HG02973 (cell line): Measurements from ENCODE around the gene SAP30BP.
A peak's percentile ranks its signal among the peaks of the same experiment; 100 is the strongest.

Experiments
- ATAC-seq: cut with Tn5 transposase; IDR thresholded peaks from one replicate; pipeline ENCODE4 v1.9.1; 2021; ENCODE audit warnings: moderate library complexity; ENCODE audit not compliant: unreplicated experiment

The SAP30BP gene

DNA sequence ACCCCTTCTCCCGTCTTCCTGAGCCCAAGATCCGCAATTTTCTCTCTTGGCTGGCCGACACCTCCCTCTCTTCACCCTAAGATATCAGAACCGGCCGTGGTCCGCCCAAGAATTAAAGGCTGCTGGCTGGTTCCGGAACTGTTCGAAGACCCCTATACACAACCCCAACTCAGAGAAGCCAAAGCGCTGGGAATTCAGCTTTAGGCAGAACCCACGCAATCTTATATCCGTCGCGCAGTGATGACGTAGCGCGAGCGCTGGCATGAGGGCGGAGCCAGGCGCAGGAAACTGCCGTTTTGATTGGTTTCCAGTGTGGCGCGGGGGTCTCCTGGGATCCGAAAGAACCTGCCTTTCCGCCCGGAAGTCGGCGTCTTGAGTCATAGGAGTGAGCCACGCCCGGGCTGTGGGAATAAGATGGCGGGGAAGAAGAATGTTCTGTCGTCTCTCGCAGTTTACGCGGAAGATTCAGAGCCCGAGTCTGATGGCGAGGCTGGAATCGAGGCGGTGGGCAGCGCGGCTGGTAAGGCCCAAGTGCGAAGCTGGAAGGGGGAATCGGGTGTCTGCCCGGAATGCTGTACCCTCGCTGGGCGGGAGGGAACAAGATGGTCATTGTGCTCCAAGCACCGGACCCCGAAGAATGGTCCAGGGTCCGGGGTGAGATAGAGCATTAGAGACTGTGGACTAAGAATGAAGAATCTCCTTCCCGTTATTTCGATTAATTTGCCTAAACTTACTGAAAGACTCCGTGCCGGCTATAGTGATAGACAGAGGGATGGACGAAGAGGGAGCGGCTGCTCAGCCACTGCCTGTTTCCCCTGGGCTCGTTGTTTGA is at the start of gene SAP30BP, which contains the start of gene RECQL5:
SAP30BP (plus strand) TSS at position 380 of the 832 bp plus-strand sequence; CDS start at position 415, 35 bp downstream.
RECQL5 (minus strand) TSS at position 196 of the 832 bp plus-strand sequence. CDS start 597 bp downstream, outside the sequence.
- peak; percentile 65 for ATAC-seq

DNA sequence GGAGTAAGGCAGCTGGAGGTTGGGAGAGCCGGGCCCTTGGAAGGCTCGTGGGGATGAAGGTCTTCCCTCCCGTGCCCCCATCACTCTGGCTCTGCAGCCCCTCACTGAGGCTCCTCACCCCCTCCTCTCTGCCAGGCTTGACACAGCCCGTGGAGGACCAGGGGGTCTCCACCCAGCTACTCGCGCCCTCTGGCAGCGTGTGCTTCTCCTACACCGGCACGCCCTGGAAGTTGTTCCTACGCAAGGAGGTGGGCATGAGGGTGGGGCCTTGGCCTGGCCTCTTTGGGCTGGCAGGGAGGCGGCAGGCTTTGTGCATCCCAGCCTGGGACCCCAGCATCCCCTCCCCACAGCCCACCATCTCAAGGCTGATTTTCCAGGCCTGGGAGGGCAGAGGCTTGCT is 49.5 kb upstream of the SAP30BP start:
- ATAC-seq: no peak

DNA sequence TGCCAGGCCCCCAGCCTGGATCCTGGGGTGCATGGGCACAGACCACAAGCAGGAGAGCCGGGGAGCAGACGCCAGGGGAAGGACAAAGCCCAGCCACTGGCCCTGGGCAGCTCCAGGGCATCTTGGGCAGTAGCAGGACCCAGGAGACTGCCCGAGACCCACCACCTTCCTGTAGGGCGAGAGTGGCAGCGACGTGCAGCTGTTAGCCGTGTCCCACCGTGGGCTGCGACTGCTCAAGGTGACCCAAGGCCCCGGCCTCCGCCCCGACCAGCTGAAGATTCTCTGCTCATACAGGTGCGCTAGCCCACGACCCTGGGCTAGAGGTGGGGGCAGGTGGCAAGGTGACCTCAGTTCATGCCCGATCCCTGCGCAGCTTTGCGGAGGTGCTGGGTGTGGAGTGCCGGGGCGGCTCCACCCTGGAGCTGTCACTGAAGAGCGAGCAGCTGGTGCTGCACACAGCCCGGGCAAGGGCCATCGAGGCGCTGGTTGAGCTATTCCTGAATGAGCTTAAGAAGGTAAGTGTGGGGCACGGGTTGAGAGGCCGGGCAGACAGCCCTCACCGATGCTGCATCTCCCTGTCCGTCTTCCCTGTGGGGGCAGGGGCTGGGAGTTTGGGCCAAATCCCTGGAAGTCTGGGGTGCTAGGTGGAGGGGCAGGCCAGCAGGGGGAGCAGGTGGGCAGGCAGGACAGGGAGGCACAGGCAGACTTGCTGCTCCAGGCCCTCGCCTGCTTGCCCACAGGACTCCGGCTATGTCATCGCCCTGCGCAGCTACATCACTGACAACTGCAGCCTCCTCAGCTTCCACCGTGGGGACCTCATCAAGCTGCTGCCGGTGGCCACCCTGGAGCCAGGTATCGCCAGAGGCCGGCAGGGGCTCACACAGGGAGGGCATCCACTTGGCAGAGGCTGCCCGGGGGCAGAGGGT is 47.4 kb upstream of the SAP30BP start:
- ATAC-seq: no peak

DNA sequence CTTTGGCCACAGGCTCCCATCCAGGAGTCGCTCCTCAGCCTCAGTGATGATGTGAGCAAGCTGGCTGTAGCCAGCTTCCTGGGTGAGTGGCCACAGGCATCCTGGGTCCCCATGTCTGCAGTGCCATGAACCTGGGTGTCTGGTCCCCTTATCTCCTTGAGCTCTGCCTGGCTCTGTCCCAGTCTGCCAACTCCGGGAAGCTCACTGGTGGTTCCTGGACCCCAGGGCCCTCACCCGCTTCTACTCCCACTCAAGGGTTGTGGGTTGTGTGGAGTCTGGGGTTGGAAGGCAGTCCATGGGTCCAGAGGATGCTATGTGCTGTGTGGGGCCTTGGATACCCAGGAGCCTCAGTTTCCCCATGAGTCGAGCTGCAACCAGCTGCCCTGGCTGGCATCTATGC is 45.6 kb upstream of the SAP30BP start:
- no peak for ATAC-seq

DNA sequence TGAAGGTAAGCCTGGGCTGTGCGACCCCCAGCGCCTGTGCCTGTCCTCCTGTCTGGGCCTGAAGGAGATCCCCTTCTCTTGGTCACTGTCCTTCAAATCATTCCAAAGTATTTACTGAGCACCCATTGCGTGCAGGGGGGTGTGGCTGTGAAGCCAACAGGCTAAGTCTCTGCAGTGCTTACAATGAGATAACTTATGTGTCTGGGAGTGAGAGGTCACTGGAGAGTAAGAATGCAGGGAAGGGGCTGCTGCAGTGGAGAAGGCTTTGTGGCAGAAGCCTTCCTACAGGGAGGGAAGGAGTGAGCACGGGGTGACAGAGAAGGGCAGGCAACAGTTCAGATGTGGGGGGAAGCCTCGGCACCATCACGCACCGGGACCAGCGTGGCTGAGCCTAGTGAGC is 45.1 kb upstream of the SAP30BP start:
- no peak for ATAC-seq

DNA sequence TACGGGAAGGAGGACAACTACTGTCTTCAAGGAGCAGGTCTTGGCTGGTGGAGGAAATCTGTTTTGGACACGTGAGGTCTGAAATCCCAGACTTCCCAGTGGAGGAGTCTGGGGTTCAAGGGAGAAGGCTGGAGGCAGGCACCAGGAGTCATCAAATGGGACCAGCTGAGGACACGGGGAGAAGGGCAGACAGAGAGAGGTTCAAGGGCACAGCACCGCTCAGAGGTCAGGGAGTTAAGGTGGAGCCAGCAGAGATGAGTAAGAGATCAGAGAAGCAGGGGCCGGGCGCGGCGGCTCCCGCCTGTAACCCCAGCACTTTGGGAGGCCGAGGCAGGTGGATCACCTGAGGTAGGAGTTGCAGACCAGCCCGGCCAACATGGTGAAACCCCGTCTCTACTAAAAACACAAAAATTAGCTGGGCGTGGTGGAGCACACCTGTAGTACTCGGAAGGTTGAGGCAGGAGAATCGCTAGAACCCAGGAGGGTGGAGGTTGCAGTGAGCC is 44.3 kb upstream of the SAP30BP start:
- ATAC-seq: no peak

DNA sequence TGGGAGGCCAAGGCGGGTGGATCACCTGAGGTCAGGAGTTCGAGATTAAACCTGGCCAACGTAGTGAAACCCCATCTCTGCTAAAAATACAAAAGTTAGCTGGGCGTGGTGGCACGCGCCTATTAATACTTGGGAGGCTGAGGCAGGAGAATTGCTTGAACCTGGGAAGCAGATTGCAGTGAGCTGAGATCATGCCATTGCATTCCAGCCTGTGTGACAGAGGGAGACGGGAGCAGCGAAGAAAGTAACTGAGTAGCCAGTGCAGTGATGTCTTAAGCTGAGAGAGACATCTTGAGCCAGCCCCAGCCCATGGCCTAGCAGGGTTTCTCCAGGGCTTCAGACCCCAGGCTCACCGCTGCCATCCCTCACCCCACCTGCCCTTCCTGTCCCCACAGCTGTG is 43.8 kb upstream of the SAP30BP start:
- ATAC-seq: no peak

DNA sequence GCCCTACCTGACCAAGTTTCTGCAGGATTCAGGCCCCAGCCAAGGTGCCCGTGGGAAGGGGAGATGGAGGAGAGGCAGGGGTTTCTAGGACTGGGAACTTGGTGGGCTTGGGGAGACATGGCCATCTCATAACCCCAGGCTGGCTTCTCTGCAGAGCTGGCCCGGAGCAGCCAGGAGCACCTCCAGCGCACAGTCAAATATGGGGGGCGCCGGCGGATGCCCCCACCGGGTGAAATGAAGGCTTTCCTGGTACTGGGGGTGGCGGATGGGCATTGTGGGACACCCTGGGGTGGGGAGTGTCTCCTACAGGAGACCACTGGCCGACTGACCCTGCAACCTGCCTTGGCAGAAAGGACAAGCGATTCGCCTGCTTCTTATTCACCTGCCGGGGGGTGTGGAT is 43.1 kb upstream of the SAP30BP start:
- ATAC-seq: no peak

DNA sequence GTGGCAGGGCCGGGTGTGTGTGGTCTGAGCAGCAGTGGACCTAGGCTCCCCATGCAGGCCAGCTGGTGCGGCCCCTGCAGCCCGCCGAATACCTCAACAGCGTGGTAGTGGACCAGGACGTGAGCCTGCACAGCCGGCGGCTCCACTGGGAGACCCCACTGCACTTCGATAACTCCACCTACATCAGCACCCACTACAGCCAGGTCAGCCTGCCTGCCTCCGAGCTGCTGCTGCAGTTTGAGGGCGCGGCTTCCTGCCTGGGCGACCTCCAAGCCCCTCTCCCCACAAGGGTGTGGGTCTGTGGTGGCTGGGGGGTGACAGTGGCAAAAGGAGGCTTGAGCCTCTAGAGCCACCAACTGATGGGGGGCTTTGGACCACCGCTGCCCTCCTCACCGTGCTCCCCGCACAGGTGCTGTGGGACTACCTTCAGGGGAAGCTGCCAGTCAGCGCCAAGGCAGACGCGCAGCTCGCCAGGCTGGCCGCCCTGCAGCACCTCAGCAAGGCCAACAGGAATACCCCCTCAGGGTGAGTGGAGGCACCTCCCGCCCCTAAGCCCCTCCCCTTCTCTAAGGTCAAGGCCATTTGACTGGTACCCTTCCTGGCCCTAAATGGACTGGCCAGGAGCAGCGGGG is 42.3 kb upstream of the SAP30BP start:
- ATAC-seq: no peak

DNA sequence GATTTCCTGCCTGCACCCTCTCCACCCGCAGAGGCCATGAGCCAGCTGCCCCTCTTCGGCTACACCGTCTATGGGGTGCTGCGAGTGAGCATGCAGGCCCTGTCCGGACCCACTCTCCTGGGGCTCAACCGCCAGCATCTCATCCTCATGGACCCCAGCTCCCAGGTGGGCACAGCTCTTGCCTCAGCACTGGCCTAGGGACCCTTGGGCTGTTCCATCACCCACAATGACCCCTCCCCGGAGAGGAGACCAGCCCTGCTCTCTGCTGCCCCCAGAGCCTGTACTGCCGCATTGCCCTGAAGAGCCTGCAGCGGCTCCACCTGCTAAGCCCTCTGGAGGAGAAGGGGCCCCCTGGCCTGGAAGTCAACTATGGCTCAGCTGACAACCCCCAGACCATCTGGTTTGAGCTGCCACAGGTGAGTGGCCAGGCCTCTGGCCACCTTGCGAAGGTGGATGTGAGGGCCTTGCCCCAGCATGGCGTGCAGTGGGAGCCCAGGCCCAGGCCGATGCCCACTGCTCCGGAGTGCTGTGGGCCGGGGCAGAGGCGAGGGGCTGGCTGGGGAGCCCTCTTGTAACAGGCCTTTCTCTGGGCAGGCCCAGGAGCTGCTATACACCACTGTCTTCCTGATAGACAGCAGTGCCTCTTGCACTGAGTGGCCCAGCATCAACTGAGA is 41.2 kb upstream of the SAP30BP start:
- no peak for ATAC-seq

DNA sequence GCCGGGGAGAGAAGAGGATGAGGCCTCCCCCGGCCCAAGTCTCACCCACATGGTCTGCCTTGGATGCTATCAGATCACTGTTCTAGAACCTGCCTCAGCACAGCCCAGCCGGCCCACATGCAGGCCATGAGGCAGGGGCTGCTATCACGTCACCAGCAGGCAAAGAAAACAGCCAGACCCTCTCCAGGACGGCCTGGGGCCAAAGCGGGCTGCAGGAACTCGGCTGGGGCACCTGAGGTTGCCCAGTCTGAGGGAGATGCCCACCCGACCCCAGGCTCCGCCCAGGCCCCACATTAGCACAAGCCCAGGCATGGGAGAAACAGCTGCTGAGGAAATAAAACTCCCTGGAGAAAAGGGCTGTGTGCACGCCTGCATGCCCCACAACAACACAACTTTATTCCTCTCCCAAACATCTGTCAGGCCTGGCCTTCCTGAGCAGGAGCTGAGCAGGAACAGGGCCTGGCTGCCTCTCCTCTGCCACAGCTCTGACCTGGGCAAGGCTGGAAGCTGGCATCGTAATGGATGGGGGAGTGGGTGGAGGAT is 40.6 kb upstream of the SAP30BP start:
- no peak for ATAC-seq

DNA sequence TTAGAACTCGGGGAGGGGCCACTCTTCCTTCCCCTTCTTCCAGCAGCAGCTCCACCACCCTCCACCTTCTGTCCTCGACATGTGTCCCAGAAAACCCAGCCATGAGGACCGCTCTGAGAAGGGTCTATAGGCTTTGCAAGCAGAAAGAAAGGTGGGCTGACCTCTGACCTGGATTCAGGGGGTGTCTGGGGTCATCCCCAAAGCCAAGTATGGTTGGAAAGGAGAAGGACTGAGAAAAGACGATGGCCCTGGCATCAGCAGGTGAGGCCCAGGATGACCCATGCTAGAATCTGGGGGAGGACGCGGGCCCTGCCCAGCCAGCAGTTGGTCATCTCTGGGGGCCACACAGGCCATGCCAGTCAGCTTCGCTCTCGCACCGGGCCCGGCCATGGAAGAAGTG is 40.0 kb upstream of the SAP30BP start:
- no peak for ATAC-seq

DNA sequence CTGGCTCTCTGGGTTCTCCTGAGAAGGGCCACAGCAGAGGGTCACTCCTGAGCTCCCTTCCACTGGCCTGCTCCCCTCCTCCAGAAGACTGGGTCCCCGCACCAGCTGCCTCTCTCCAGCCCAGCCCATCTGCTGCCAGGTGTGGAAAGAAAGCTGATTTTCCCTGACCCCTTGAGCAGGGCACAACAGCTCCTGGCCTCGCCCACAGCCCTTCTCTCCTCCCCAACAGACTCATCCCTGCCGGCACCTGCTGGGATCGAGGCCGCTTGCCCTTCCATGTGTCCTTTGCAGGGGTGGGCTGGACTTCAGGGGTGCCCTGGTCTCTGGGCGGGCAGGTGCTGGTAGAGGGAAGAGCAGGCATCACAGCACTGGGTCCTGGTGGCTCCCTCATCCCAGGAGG is 38.7 kb upstream of the SAP30BP start:
- no peak for ATAC-seq

DNA sequence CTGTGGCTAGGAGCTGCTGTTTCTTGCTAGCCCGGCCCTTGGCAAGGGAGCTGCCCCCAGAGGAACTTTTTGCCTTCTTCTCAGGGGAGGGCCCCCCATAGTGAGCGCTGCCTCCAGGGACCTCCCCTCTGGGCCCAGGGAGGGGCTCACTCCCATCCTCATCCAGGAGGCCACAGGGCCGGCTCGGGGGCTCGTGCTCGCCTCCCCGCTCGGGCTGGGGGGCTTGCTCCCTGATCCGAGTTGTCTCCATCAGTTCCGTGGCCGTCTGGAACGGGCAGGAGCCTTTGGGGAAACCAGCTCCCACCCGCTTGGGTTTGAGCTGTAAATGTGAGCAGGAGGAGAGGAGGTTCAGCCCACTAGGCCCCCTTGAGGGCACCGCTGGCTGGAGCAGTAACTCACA is 38.0 kb upstream of the SAP30BP start:
- ATAC-seq: no peak

DNA sequence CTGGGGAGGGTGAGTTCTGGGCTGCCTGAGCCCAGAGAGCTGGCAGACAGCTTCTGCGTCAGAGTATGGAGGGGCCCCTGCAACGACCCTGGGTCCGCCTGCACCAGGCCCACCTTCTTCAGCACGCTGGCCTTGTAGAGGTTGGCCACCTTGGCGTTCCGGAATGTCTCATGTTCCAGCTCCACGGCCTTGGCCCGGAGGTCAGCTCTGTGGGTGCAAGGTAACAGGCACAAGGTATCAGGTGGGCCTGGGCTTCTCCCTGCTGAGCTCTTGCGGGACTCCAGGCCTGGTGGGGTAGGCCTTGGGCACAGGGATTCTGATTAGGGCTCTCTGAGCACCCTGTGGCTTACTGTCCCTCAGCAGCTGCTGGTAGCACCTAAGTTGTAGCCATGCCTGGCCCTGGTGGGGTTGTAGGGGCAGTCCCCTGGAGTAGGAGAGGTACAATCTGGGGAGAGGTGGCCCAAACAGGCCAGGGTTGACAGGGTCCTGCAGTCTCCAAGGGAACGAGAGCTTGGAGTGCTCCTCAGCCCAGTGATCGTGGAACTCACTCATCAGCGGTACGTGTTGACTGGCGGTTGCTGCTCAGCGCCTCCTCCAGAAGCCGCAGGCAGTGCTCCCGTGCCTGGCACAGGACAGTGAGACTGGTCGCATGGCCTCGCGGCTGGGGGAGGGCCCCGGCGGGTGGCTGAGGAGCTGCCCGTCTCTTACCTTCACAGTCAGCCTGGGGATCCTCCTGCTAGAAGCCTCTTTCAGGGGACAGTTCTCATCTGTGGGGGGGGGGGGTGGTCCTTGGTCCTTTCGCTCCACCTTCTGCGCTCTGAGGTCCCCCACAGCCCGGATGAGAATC is 36.8 kb upstream of the SAP30BP start:
- ATAC-seq: no peak

DNA sequence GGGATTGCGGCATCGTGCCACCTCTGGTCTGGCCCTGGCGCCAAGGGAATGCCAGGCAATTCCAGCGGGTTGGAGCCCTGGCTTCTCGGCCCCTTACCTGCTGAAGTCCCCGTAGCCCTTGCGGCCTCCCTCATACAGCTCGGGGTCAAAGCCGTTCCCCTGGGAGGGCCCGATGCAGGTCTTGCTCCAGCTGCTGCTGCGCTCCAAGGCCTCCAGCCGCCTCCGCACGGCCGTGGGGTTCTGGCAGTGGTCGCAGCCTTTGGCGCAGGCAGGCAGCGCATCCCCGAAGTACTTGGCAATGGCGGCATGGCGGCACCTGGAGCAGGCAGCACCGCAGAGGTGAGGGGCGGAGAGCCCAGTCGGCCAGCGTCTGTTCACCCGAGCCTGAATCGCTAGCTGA is 35.8 kb upstream of the SAP30BP start:
- ATAC-seq: no peak

DNA sequence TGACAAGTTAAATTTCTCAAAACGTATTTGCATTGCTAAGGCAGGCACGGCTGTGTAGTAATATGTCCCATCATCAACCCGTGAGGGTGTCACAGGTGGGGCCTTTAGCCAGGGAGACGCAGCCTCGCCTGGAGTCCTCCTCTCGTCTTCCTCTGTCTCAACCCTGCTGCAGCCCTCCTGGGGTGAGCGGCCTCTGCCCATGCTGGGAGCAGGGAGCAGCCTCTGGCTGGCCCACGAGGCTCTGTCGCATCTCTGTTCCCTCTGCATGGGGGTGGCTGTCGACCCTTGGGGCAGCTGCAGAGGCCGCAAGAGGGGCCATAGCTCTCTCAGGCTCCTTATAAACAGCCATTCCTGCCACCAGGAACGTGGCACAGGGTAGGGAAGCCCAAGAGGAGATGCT is 34.7 kb upstream of the SAP30BP start:
- ATAC-seq: no peak

DNA sequence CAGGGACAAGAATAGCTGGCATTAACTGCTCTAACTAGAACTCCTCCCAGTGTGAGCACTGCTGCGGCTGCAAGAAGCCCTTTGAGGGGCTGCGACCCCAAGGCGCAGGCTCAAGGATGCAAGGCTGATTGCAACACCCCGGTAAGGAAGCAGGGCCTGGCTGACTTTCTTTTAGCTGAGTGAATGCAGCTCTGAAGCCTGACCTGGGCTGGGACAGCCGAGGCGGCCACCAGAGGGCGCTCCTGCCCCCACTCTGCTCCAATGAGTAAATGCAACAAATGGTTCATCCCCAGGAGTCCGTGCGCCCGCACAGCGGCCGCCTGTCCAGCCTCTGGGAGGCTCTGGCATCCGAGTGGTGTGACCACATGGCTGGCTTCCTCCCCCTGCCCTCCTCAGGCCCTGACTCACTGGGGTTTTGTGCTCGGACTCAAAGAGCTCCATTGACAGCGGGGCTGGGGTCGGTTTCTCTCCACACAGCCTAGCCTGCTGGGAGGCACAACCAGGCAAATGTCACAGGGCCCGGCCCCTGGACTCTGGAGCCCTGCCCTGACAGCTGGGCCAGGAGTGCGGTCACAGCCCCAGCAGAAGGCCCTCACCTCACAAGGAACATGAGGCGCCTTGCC is 34.2 kb upstream of the SAP30BP start, which contains the start of gene SMIM5:
SMIM5 (plus strand) TSS at position 572 of the 623 bp plus-strand sequence. CDS start 6,768 bp downstream, outside the sequence.
- no peak for ATAC-seq
